HG03064 (cell line): ENCODE data around the gene RAB3C.

Experiments used
- ATAC-seq: cut with Tn5 transposase; IDR thresholded peaks from one replicate; pipeline ENCODE4 v1.9.1; 2021; ENCODE audit warnings: low read depth; ENCODE audit not compliant: unreplicated experiment

RAB3C gene

GRCh38 chr5:58810086-58810485 is 227.2 kb downstream of the RAB3C start:
- ATAC-seq, result no peak

DNA sequence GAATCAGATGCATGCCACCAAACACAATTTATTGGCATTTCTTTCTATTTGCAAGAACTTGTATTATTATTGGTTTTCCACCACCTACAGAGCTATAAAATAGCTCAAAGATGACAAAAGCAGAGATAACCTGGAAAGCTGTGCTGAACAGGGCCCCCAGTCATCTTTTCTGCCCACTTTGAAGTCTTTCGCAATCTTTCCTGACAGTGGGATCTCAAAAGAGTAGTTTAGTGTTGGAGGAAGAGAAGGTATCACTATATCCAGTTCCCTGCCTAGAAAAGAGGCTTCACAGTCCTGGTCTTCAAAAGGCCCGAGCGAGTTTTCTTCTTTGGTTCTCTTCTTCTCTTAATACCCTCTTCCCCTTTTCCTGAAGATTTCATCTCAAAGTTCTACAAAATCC is 231.0 kb downstream of the RAB3C start:
- no peak for ATAC-seq

DNA sequence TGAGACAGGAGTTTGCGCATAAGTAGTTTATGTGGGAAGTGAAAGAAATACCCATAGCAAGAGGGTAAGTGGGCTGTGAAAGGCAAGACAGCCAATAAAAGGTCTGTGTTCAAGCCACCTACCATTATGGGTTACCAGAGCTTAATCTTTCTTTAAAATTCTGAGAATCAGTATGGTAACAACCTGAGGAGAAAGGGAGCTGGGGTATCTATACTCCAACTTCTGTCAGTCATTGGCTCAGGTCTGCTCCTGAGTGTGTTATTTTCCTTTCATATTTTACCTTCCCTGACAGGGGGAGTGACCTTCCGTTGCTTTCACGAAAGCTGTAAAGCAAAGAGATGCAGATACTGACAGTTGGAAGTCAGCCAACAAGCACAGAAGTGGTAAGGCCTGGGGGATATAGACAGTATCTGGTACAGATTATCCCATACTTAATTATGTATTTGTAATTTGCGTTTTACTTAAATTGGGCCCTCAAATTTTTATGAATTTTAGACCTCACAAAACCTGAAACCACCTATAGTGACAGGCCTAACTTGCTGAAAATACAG is 233.4 kb downstream of the RAB3C start:
- no peak for ATAC-seq

- no peak for ATAC-seq
These were observed 235.6 kb downstream of the RAB3C start for GRCh38 chr5:58818465-58818864.

DNA sequence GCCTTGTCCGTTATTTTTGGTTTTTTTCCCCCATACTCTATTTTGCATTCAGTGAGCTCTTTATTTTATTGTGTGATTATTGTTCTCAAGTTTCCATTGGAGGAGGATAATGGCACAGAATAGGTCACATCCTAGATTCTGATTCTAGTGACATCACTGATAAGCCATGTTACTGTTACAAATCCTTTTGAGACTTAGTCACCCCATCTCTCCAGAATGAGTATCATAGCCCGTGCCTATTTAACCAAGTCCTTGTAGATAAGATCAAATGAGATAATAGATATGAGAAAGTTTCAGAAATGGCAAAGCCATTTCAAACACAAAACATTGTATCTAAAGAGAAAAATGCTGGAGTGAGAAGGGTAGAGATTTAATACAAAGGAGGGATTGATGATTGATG is 242.6 kb downstream of the RAB3C start:
- ATAC-seq, result no peak

DNA sequence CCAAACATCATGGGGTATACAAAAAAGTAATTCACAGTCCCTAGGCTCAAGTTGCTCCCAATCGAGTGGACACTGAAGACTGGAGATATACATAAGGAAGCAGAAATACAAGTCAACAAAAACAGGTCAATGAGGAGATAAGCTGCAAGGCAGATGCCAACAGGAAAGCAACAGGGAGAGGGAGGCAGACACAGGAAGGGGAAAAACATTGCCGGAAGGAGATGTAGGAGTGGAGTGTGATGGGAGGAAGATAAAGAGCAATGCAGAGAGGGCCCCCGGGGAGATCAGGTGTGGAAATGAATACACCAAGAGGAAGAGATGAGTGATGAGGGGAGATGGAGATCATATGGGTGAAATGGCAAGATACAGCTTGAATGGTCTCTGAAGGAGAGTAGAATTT is 243.0 kb downstream of the RAB3C start:
- no peak for ATAC-seq

DNA sequence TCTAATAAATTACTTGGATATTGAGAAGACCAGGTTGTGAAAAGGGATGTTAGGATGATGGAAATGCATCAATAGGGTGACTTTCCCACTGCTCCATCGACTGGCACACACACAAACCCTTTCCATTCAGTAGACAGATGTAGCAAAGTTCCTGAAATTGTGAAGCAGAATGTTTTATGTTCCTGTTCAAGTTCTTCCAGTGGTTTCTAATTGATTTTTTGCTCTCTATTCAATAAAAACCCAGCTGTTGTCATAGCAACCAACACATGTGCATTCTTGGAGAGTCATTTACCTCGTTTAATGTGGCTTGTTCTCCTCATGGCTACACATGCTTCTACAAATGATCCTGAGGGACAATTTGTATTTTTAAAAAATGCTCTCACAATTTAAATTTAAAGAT is 244.6 kb downstream of the RAB3C start:
- ATAC-seq, result no peak

- ATAC-seq, result no peak
These were observed 245.4 kb downstream of the RAB3C start for GRCh38 chr5:58828258-58828657.

DNA sequence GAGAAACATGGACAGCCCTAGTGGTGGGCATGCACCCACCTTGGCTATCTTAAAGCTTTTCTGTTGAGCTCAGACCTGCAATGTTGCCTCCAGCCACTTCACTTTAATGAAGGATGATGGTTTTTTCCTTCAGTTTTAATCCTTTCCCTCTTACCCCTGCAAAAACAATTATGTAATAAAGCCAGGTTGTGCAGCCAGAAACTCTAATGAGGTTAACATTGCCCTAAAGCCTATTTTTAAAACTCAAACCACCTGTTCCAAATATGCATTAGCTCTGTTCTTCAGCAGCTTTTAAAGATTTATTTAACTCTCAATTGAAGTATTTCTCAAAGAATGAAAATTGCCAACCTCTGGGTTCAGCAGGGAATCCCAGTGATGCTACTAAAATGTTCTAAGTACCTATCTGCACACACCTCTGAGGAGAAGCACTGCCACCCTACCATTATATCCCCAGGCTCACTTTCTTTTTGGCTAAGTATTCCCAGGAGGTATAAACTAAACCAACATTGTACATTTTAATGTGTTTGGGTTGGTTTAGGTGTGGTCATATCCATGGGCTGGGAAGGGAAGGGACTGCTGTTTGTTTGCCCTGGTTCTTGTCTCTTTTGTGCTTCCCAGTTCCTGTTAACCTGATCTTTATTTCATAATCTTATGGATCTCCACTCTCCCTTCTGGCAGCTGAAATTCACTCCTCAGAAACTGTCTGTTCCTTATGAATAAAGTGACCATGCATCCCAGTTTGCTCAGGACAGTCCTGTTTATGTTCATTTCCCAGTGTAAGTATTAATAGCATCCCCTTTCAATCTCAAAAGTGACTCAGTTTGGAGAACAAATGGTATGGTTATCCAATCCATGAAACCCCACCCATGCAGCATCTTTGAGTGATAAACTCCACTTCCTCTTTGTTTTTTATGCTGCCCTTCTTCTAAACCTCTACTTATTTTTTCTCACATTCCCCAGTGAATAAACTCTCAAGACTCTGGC is 251.7 kb downstream of the RAB3C start:
- no peak for ATAC-seq

- no peak for ATAC-seq
These were observed 253.5 kb downstream of the RAB3C start for GRCh38 chr5:58836351-58836750.

DNA sequence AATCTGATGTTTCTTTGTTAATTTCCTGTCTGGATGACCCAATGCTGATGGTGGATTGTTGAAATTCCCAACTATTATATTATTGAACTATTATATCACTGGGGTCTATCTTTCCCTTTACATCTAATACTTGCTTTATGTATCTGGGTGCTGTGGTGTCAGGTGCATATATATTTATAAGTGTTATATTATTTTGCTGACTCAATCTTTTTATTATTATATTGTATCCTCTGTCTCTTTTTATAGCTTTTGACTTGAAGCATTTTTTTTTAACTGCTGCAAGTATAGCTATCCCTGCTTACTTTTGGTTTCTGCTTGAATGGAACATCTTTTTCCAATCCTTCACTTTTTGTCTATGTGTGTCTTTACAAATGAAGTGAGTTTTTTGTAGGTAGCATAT is 255.9 kb downstream of the RAB3C start:
- ATAC-seq, result no peak

- no peak for ATAC-seq
These were observed 260.0 kb downstream of the RAB3C start for GRCh38 chr5:58842852-58843251.

DNA sequence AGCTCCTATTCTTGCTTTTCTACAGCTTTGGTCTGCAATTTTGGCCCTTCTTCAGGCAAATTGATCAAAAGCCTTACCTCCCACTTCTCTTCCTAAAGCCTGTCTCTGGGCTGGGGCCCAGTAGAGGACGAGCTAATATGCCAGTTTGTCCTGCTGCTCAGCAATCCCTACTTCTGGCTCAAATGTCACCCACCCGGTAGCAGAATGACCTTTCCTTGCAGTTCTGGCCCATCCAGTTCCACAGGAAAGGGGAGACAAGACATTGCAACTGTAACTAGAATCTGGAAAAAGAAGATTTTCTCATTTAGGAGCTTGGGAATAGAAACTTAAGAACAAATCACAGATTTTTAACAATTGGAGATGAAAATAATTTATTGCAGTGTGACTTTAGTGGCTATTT is 261.5 kb downstream of the RAB3C start:
- ATAC-seq, result no peak

- no peak for ATAC-seq
These were observed 264.2 kb downstream of the RAB3C start for GRCh38 chr5:58847041-58847440.

DNA sequence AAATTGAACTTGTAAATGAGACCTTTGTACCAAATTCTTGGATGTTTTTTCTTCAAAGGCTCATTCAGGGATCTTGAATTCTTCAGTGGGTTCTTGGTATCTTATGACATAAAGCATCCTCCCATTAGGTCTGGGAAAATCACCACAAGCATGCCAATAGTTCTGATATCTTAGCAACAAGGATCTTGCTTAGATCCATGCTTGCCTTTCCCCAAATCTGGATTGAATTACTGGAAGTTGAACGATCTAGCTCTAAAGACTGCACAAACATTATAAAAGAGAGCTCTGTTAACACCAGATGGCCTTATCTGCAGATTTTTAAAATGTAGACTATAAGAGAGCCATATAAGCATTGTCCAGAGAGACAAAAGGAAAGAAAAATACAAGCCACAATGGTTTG is 266.3 kb downstream of the RAB3C start:
- ATAC-seq, result no peak

DNA sequence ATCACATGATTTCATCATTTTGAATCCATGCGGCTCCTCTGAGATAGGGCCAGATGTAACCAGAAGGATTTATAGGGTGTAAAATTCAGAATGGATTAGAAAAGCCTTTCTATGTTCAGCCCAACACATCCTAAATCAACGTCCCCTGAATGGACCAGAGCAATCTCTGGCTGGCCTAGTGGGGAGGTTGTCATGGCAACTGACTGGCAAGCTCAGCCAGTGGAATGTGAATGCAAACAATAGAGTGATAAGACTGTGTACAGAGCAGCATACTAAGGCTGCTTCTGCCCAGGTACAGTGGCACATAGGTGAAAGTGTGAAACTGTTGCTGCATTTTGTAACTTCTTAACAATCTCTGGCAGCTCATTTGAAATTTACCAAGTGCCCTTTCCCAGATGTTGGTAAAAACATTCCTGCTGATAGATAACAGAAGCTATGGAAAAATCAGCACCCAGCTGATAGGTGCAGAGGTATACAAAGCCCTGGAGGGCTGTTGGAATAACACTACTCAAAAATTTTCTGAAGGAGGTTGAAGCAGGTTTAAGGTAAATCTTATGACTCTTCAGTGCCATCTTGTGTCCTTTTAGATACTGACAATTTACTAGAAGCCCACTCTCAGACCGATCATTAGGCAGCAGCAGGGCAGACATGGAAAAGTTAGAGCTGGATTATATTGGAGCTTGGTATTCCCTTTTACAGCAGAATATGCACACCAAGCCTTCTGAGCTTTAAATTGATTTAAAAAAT is 267.2 kb downstream of the RAB3C start:
- no peak for ATAC-seq

DNA sequence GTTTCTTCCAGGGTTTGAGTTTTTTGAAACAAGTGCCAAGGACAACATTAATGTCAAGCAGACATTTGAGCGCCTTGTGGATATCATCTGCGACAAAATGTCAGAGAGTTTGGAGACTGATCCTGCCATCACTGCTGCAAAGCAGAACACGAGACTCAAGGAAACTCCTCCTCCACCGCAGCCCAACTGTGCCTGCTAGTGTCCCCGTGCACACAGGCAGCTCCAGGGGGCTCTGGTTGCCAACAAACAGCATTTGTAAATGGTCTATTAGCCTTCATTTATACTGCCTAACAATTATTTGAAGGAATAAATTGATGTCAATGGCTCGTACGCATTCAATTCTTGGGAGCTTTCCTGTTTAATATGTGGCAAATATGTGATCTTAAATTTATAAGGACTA is 268.3 kb downstream of the RAB3C start:
- ATAC-seq, result no peak

GRCh38 chr5:58851571-58851970 is 268.7 kb downstream of the RAB3C start:
- ATAC-seq, result no peak

- no peak for ATAC-seq
These were observed 269.7 kb downstream of the RAB3C start for GRCh38 chr5:58852566-58852965.

GRCh38 chr5:58854441-58854840 is 271.6 kb downstream of the RAB3C start:
- no peak for ATAC-seq
